HepG2 (cell line): Measurements from ENCODE around the gene REELD1. TPM values are rescaled to one million over a fixed set of nuclear protein-coding genes. Genes with fewer than 3 reads are reported as not detected.

Source experiments
- RERE ChIP-seq: IDR thresholded peaks from 2 replicates; pipeline ENCODE4 v1.6.1; 2016; ENCODE audit warnings: low read depth, missing genetic modification reagents, missing compliant biosample characterization
- SRSF9 ChIP-seq: fragments of 200-400 bp; formaldehyde crosslinking; IDR thresholded peaks from 2 replicates; pipeline ENCODE4 v1.6.1; 2018; ENCODE audit warnings: borderline replicate concordance, mild to moderate bottlenecking, low read depth, low read length; ENCODE audit not compliant: insufficient read depth, poor library complexity, severe bottlenecking
- ZNF704 ChIP-seq: sonication (generic); formaldehyde crosslinking; IDR thresholded peaks from 2 replicates; pipeline ENCODE4 v1.8.1; 2023; ENCODE audit warnings: mild to moderate bottlenecking, inconsistent platforms, moderate library complexity, missing genetic modification reagents, borderline replicate concordance
- ZSCAN30 ChIP-seq: sonication (generic); formaldehyde crosslinking; IDR thresholded peaks from 2 replicates; pipeline ENCODE4 v1.5.0; 2020; ENCODE audit warnings: mild to moderate bottlenecking, missing genetic modification reagents
- polyA plus RNA-seq, 8 experiments: library from polyadenylated mRNA; depleted of rRNA in 3 of 8; stranded (reverse) in 7 of 8; unstranded in 1 of 8; fragments of >200 nt; fragmentation: Illumina TruSeq in 4 of 8; extraction: Trizol in 4 of 8; gene quantifications; 2 replicates each; pipeline versions ENCODE4 v1.2.1 to v1.2.3, GENCODE V29; 2011 to 2016; ENCODE audit warnings: low read depth in 4 of 8, missing spikeins in 1 of 8, mixed read lengths in 1 of 8; ENCODE audit not compliant: insufficient read depth in 1 of 8
- total RNA-seq, 5 experiments: library from RNA; depleted of rRNA; stranded (reverse); fragments of >200 nt; fragmentation: Illumina TruSeq; extraction: Trizol; gene quantifications; 2 replicates each; pipeline ENCODE4 v1.2.3, GENCODE V29; 2016; ENCODE audit warnings: low read depth in 1 of 5
- TF ChIP-seq, protein P1 (sequence below): IDR thresholded peaks from 2 replicates; pipeline ENCODE4 v1.6.1; 2016; ENCODE audit warnings: low read depth, control low read depth
- TF ChIP-seq, protein P2 (sequence below): IDR thresholded peaks from 2 replicates; pipeline ENCODE4 v1.6.1; 2018; ENCODE audit warnings: missing genetic modification reagents
- TF ChIP-seq, protein P3 (sequence below): sonication (generic); formaldehyde crosslinking; IDR thresholded peaks from 2 replicates; pipeline ENCODE4 v1.9.0; 2022; ENCODE audit warnings: missing genetic modification reagents, mild to moderate bottlenecking, borderline replicate concordance

The REELD1 gene
- total and polyA plus RNA-seq, 2 of the 13 experiments (the other 11 are each of a cell fraction or from before 2014, with no cell fraction given) = 0.04 to 0.26 TPM

- no peak for TF ChIP-seq ZNF704 (CRISPR knock-in tag)
- TF ChIP-seq, protein P1, sequence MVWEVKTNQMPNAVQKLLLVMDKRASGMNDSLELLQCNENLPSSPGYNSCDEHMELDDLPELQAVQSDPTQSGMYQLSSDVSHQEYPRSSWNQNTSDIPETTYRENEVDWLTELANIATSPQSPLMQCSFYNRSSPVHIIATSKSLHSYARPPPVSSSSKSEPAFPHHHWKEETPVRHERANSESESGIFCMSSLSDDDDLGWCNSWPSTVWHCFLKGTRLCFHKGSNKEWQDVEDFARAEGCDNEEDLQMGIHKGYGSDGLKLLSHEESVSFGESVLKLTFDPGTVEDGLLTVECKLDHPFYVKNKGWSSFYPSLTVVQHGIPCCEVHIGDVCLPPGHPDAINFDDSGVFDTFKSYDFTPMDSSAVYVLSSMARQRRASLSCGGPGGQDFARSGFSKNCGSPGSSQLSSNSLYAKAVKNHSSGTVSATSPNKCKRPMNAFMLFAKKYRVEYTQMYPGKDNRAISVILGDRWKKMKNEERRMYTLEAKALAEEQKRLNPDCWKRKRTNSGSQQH (CRISPR knock-in tag) = no peak
- no peak for TF ChIP-seq SRSF9
- no peak for TF ChIP-seq RERE (CRISPR knock-in tag)
- TF ChIP-seq ZSCAN30 = no peak
- TF ChIP-seq, protein P2, sequence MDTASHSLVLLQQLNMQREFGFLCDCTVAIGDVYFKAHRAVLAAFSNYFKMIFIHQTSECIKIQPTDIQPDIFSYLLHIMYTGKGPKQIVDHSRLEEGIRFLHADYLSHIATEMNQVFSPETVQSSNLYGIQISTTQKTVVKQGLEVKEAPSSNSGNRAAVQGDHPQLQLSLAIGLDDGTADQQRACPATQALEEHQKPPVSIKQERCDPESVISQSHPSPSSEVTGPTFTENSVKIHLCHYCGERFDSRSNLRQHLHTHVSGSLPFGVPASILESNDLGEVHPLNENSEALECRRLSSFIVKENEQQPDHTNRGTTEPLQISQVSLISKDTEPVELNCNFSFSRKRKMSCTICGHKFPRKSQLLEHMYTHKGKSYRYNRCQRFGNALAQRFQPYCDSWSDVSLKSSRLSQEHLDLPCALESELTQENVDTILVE (CRISPR knock-in tag) = peak; percentile 32; the same call in 1 of the 2 replicates
- TF ChIP-seq, protein P3, sequence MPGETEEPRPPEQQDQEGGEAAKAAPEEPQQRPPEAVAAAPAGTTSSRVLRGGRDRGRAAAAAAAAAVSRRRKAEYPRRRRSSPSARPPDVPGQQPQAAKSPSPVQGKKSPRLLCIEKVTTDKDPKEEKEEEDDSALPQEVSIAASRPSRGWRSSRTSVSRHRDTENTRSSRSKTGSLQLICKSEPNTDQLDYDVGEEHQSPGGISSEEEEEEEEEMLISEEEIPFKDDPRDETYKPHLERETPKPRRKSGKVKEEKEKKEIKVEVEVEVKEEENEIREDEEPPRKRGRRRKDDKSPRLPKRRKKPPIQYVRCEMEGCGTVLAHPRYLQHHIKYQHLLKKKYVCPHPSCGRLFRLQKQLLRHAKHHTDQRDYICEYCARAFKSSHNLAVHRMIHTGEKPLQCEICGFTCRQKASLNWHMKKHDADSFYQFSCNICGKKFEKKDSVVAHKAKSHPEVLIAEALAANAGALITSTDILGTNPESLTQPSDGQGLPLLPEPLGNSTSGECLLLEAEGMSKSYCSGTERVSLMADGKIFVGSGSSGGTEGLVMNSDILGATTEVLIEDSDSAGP (CRISPR knock-in tag) = peak; percentile 87; the same call in 1 of the 2 replicates
Measured at GRCh38 chr4:146175541-146176453, 38.5 kb upstream of the REELD1 start, which contains the start of gene LSM6 (continued).
